Epithelial cell of proximal tubule (primary cell): ENCODE measurements around the gene KIF26B. TPM values are rescaled to one million over a fixed set of nuclear protein-coding genes. Genes with fewer than 3 reads are reported as not detected.

Experiments used
- DNase-seq: peaks from one replicate; pipeline ENCODE4 v3.0.0-alpha.2; 2011; ENCODE audit warnings: low read depth
- H3K4me3 ChIP-seq: 2 replicates; pipeline ENCODE4 v1.5.1; 2011; ENCODE audit warnings: low read depth, mild to moderate bottlenecking, low read length
- total RNA-seq: library from RNA; depleted of rRNA; stranded (reverse); fragments of >200 nt; gene quantifications from 2 replicates; pipeline ENCODE4 v1.2.3, GENCODE V29; 2015
- TF ChIP-seq, protein P1 (sequence below): conservative IDR thresholded peaks from 2 replicates; pipeline ENCODE4 v1.5.1; 2012; ENCODE audit warnings: low read depth, mild to moderate bottlenecking, low read length

KIF26B gene
- total RNA-seq, 1 donor from 2014 or later: 2.8 TPM

DNA sequence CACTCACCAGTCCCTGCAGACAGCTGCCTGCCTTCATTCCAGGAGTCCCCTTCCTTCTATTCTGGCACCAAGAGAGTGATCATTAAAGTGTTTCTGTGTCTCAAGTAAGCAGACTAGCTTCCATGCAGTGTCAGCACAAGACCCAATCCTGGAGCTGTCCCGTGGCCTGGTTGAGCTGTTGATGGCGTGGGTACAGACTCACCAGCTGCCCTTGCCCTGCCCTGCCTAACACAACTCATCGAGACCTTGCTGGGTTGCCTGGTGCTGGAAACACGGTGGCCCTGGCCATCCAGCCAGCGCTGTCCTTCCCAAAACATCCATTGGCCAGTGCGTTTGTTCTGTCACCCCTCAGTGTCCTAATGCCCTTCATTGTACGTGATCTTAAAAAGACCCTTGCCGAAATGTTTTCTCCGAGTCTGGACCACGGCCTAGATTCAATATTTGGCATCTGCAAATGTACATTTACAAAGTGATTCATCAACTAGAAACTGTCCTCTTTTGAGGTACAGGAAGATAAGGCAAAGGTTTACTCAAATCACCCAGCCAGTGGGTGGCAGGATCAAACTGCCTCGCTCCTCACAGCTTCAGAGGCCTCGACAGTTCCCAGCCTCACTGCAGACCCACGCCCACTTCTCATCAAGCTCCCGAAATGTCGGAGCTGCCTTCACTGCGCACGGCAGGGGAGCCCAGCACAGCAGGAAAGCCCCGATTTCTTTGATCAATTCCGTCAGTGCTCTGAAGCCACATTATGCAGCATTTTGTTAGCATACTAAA is 494.2 kb downstream of the KIF26B start:
- no peak for DNase-seq
- H3K4me3 ChIP-seq: no peak overlapping the region
- TF ChIP-seq, protein P1, sequence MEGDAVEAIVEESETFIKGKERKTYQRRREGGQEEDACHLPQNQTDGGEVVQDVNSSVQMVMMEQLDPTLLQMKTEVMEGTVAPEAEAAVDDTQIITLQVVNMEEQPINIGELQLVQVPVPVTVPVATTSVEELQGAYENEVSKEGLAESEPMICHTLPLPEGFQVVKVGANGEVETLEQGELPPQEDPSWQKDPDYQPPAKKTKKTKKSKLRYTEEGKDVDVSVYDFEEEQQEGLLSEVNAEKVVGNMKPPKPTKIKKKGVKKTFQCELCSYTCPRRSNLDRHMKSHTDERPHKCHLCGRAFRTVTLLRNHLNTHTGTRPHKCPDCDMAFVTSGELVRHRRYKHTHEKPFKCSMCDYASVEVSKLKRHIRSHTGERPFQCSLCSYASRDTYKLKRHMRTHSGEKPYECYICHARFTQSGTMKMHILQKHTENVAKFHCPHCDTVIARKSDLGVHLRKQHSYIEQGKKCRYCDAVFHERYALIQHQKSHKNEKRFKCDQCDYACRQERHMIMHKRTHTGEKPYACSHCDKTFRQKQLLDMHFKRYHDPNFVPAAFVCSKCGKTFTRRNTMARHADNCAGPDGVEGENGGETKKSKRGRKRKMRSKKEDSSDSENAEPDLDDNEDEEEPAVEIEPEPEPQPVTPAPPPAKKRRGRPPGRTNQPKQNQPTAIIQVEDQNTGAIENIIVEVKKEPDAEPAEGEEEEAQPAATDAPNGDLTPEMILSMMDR: no peak

DNA sequence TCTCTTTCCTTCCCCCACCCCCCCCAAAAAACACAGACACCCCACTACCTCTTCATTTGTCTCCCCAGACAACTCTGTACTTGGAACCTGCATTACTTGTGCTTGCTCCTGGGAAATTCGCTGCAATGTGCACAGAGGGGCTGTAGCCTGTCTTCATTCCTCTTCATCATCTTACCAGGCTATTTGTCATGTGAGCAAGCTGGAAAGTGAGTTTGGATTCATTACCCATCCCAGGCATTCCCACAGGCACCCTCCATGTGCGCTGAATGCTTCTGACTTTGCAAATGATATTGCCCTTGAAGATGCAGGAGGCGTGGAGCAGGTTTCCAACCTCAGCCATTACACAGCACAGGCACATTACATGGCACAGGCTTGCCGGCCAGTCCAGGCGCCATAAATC is 494.9 kb downstream of the KIF26B start:
- DNase-seq: no peak
- TF ChIP-seq, protein P1: no peak
- no peak overlapping the region for H3K4me3 ChIP-seq

GRCh38 chr1:245650441-245650960 is 495.7 kb downstream of the KIF26B start:
- H3K4me3 ChIP-seq: no peak overlapping the region
- no peak for DNase-seq
- TF ChIP-seq, protein P1: no peak

- H3K4me3 ChIP-seq: no peak overlapping the region
- TF ChIP-seq, protein P1: no peak
- no peak for DNase-seq
These were observed 496.3 kb downstream of the KIF26B start for GRCh38 chr1:245651093-245651492.

DNA sequence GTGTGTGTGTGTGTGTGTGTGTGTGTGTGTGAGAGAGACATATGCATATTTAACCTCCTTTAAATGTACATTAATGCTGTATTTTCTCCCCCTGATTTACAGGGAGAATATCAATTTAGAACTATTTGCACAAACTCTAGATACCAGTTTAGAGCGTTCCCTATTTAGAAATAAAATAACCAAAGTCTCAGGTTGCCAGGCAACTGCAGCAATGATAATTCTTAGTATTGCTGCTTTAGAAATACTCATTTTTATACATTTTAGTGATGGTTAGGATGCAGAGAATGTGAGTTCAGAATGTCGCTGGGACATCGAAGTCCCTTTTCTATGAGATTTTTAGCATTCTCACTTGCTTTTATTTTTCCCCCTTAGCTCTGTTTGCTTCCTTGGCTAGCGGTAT is 497.3 kb downstream of the KIF26B start:
- TF ChIP-seq, protein P1: no peak

GRCh38 chr1:245652660-245653427 is 498.1 kb downstream of the KIF26B start:
- TF ChIP-seq, protein P1: no peak
- no peak overlapping the region for H3K4me3 ChIP-seq
- DNase-seq: no peak

More for the DNA sequence above, 497.3 kb downstream of the KIF26B start:
- no peak overlapping the region for H3K4me3 ChIP-seq
- no peak for DNase-seq
